SK-N-SH (cell line): ENCODE measurements around the gene TM7SF2. TPM values are rescaled to one million over a fixed set of nuclear protein-coding genes. Genes with fewer than 3 reads are reported as not detected.

ENCODE experiments used
- CTCF ChIA-PET: fragments of 300-600, 350-600 bp; formaldehyde crosslinking; extraction: SDS; loops from one replicate; lab custom pipeline; 2021; lab: Yijun Ruan, JAX
- POLR2A ChIA-PET: fragments of 350-600 bp; sonication (Branson Sonifier 250); formaldehyde crosslinking; extraction: SDS; loops from one replicate; lab custom pipeline; 2020; ENCODE audit warnings: antibody characterized with exemption, inconsistent platforms; lab: Yijun Ruan, JAX
- DNase-seq: peaks from one replicate; pipeline ENCODE4 v3.0.0; 2012
- H2AFZ ChIP-seq: fragments of 200-600 bp; sonication (generic); 2 replicates; pipeline ENCODE4 v1.8.1; 2016; ENCODE audit warnings: antibody characterized with exemption, mild to moderate bottlenecking, low read depth
- H3F3A ChIP-seq: fragments of 200-600 bp; sonication (generic); replicated peaks from 2 replicates; pipeline ENCODE3; 2016; ENCODE audit warnings: antibody characterized with exemption, mild to moderate bottlenecking; ENCODE audit not compliant: insufficient read depth
- H3K27ac ChIP-seq, 2 experiments: fragments of 200-500 bp in 1 of 2; fragments of 200-600 bp in 1 of 2; sonication (Bioruptor generic) in 1 of 2; sonication (generic), shearing (Covaris generic) in 1 of 2; 2 replicates each; pipeline versions ENCODE4 v1.5.1 to v1.6.1; 2014 to 2016; ENCODE audit warnings: low read depth in 2 of 2, inconsistent platforms in 1 of 2, low read length in 1 of 2, mild to moderate bottlenecking in 1 of 2, mixed read lengths in 1 of 2
- H3K27me3 ChIP-seq: fragments of 200-600 bp; sonication (generic), shearing (Covaris generic); 2 replicates; pipeline ENCODE4 v1.6.1; 2016; ENCODE audit warnings: mixed run types; ENCODE audit not compliant: insufficient read depth
- H3K36me3 ChIP-seq, 2 experiments: fragments of 200-500 bp in 1 of 2; fragments of 200-600 bp in 1 of 2; sonication (Bioruptor generic) in 1 of 2; sonication (generic) in 1 of 2; replicated peaks in 1 of 2; 2 replicates each; pipeline versions ENCODE3 to v1.5.1; 2014 to 2016; ENCODE audit warnings: low read length in 1 of 2, mild to moderate bottlenecking in 1 of 2; ENCODE audit not compliant: insufficient read depth in 2 of 2, control insufficient read depth in 1 of 2
- H3K4me1 ChIP-seq, 2 experiments: fragments of 200-500 bp in 1 of 2; fragments of 200-600 bp in 1 of 2; sonication (Bioruptor generic) in 1 of 2; sonication (generic), shearing (Covaris generic) in 1 of 2; 2 replicates each; pipeline versions ENCODE4 v1.5.1 to v1.6.1; 2014 to 2016; ENCODE audit warnings: low read depth in 1 of 2, low read length in 1 of 2, mixed run types in 1 of 2; ENCODE audit not compliant: insufficient read depth in 2 of 2, control insufficient read depth in 1 of 2
- H3K4me2 ChIP-seq: fragments of 200-600 bp; sonication (generic), shearing (Covaris generic); 2 replicates; pipeline ENCODE4 v1.6.1; 2017; ENCODE audit warnings: mixed run types
- H3K4me3 ChIP-seq, 2 experiments: fragments of 200-500 bp in 1 of 2; fragments of 200-600 bp in 1 of 2; sonication (Bioruptor generic) in 1 of 2; sonication (generic), shearing (Covaris generic) in 1 of 2; 2 replicates each; pipeline versions ENCODE4 v1.5.1 to v1.8.1; 2014 to 2016; ENCODE audit warnings: low read depth in 2 of 2, inconsistent platforms in 1 of 2, low read length in 1 of 2, mild to moderate bottlenecking in 1 of 2, mixed read lengths in 1 of 2, moderate library complexity in 1 of 2
- H3K79me2 ChIP-seq: fragments of 200-600 bp; sonication (generic); 2 replicates; pipeline ENCODE4 v1.8.1; 2017; ENCODE audit warnings: mild to moderate bottlenecking; ENCODE audit not compliant: insufficient read depth
- H3K9ac ChIP-seq: fragments of 200-600 bp; sonication (generic); 2 replicates; pipeline ENCODE4 v1.6.1; 2017; ENCODE audit warnings: mixed run types
- H3K9me2 ChIP-seq: fragments of 200-600 bp; sonication (generic); 2 replicates; pipeline ENCODE4 v1.6.1; 2017; ENCODE audit warnings: mixed run types
- H3K9me3 ChIP-seq: fragments of 200-600 bp; sonication (generic); 2 replicates; pipeline ENCODE4 v1.6.1; 2017; ENCODE audit warnings: mixed run types, mild to moderate bottlenecking, moderate library complexity
- H4K20me1 ChIP-seq: fragments of 200-600 bp; sonication (generic); 2 replicates; pipeline ENCODE4 v1.6.1; 2017; ENCODE audit warnings: mild to moderate bottlenecking, mixed run types; ENCODE audit not compliant: insufficient read depth
- CHD2 ChIP-seq: fragments of 150-350 bp; IDR thresholded peaks from 2 replicates; pipeline ENCODE4 v1.6.1; 2018; ENCODE audit warnings: low read length; ENCODE audit not compliant: partially characterized antibody
- CTCF ChIP-seq: fragments of 200-600 bp; sonication (generic); IDR thresholded peaks from 2 replicates; pipeline ENCODE4 v1.6.1; 2017; ENCODE audit warnings: antibody characterized with exemption, mild to moderate bottlenecking, moderate library complexity
- ELF1 ChIP-seq: IDR thresholded peaks from 2 replicates; pipeline ENCODE4 v1.4.0; 2012
- EP300 ChIP-seq, 2 experiments: IDR thresholded peaks; 2 replicates each; pipeline versions ENCODE4 v1.4.0 to v1.6.1; 2012; ENCODE audit warnings: borderline replicate concordance in 1 of 2, low read depth in 1 of 2, low read length in 1 of 2
- EZH2phosphoT487 ChIP-seq: fragments of 200-600 bp; sonication (generic); IDR thresholded peaks from 2 replicates; pipeline ENCODE4 v1.6.1; 2017; ENCODE audit warnings: low read depth, mixed run types, mild to moderate bottlenecking, antibody characterized with exemption, moderate library complexity, borderline replicate concordance
- FOSL2 ChIP-seq: IDR thresholded peaks from 2 replicates; pipeline ENCODE4 v1.4.0; 2012; ENCODE audit warnings: low read depth, mild to moderate bottlenecking, moderate library complexity, borderline replicate concordance
- FOXJ3 ChIP-seq: sonication (generic); formaldehyde crosslinking; IDR thresholded peaks from 2 replicates; pipeline ENCODE4 v1.5.1; 2020; ENCODE audit warnings: mild to moderate bottlenecking, missing genetic modification reagents
- GABPA ChIP-seq: IDR thresholded peaks from 2 replicates; pipeline ENCODE4 v1.4.0; 2012; ENCODE audit warnings: low read depth, mild to moderate bottlenecking
- GATA2 ChIP-seq: sonication (generic); formaldehyde crosslinking; IDR thresholded peaks from 2 replicates; pipeline ENCODE4 v1.5.0; 2020; ENCODE audit warnings: mild to moderate bottlenecking, missing genetic modification reagents
- IRF3 ChIP-seq: fragments of 150-350 bp; IDR thresholded peaks from 2 replicates; pipeline ENCODE4 v1.6.1; 2016; ENCODE audit warnings: mild to moderate bottlenecking, low read depth, low read length
- MEF2A ChIP-seq: IDR thresholded peaks from 2 replicates; pipeline ENCODE4 v1.4.0; 2012; ENCODE audit warnings: low read depth, borderline replicate concordance
- MXI1 ChIP-seq: IDR thresholded peaks from 2 replicates; pipeline ENCODE4 v1.6.1; 2012; ENCODE audit warnings: mild to moderate bottlenecking, low read depth, low read length, improper control_type of control experiment
- NRF1 ChIP-seq: IDR thresholded peaks from 2 replicates; pipeline ENCODE4 v1.6.1; 2012; ENCODE audit warnings: low read depth, mild to moderate bottlenecking, low read length
- RAD21 ChIP-seq: IDR thresholded peaks from 2 replicates; pipeline ENCODE4 v1.6.1; 2012; ENCODE audit warnings: mild to moderate bottlenecking, low read length
- RCOR1 ChIP-seq: fragments of 150-350 bp; IDR thresholded peaks from 2 replicates; pipeline ENCODE4 v1.6.1; 2017; ENCODE audit warnings: antibody characterized with exemption, low read length
- REST ChIP-seq: IDR thresholded peaks from 2 replicates; pipeline ENCODE4 v1.6.1; 2012; ENCODE audit warnings: mild to moderate bottlenecking, low read depth, low read length, moderate library complexity
- RFX5 ChIP-seq: IDR thresholded peaks from 2 replicates; pipeline ENCODE4 v1.6.1; 2012; ENCODE audit warnings: mild to moderate bottlenecking, improper control_type of control experiment, low read length
- SIN3A ChIP-seq: IDR thresholded peaks from 2 replicates; pipeline ENCODE4 v1.6.1; 2012; ENCODE audit warnings: low read depth, mild to moderate bottlenecking, low read length, moderate library complexity, borderline replicate concordance
- SMC3 ChIP-seq: IDR thresholded peaks from 2 replicates; pipeline ENCODE4 v1.6.1; 2012; ENCODE audit warnings: low read depth, low read length, improper control_type of control experiment
- TAF1 ChIP-seq: IDR thresholded peaks from 2 replicates; pipeline ENCODE4 v1.6.1; 2012; ENCODE audit warnings: low read depth, mild to moderate bottlenecking, low read length, moderate library complexity, borderline replicate concordance
- TCF12 ChIP-seq: IDR thresholded peaks from 2 replicates; pipeline ENCODE4 v1.4.0; 2012
- TEAD4 ChIP-seq: IDR thresholded peaks from 2 replicates; pipeline ENCODE4 v1.4.0; 2012; ENCODE audit warnings: mild to moderate bottlenecking, borderline replicate concordance; ENCODE audit not compliant: insufficient read depth
- USF1 ChIP-seq: IDR thresholded peaks from 2 replicates; pipeline ENCODE4 v1.4.0; 2012; ENCODE audit warnings: low read depth, borderline replicate concordance
- USF2 ChIP-seq: fragments of 150-350 bp; IDR thresholded peaks from 2 replicates; pipeline ENCODE4 v1.6.1; 2017; ENCODE audit warnings: antibody characterized with exemption, low read length, low read depth, borderline replicate concordance
- WGBS: methylation state at CpG from one replicate; pipeline ENCODE4 v1.1.6; 2017; ENCODE audit warnings: low lambda C conversion rate; 5-methylcytosine and 5-hydroxymethylcytosine counted together
- polyA plus RNA-seq, 3 experiments: library from polyadenylated mRNA; depleted of rRNA; stranded (reverse); fragments of >200 nt; gene quantifications; 2 replicates each; pipeline ENCODE4 v1.2.3, GENCODE V29; 2012

Gene TM7SF2
- polyA plus RNA-seq, 1 of the 3 experiments (the other 2 are of a cell fraction), result 87.8 TPM

GRCh38 chr11:65134240-65134951 lies 22.7 kb downstream of the TM7SF2 start, which contains the start of gene SYVN1:
Gene SYVN1, minus strand, starts transcription at chr11:65134519. Its CDS starts 918 bp downstream, at chr11:65133601.
- peak within 1 kb of the TSS; percentile 88 to 96 for H3K4me3 ChIP-seq
- peak within 1 kb of the TSS; percentile 92 for H3K4me2 ChIP-seq
- H2AFZ ChIP-seq, result peak within 1 kb of the TSS; percentile 53
- no peaks in the 10 kb centered on the region; the same call in 1 of the 2 replicates for H4K20me1 ChIP-seq
- peaks cover 28% of the 10 kb centered on the region; the same call in 1 of the 2 replicates for H3K79me2 ChIP-seq
- H3K9me2 ChIP-seq, result no peaks in the 10 kb centered on the region
- peak within 1 kb of the TSS; percentile 95 to 99 for H3K27ac ChIP-seq
- ChIA-PET POLR2A (interaction anchor here (0.6 to 2.9 kb wide), 15 partner anchors 8 to 607 kb away, joined by 3 to 25 read pairs (median 4); partner anchors contain the start of genes CAPN1, FAU, MALAT1 and MRPL49), CTCF (interaction anchor here (0.6 to 4.2 kb wide), 12 partner anchors 13 to 486 kb away, joined by 3 to 27 read pairs (median 5); partner anchors contain the start of genes CAPN1, FAU, MRPL49 and POLA2)
- DNase-seq, result peak; percentile 97
- peaks cover 16 to 30% of the 10 kb centered on the region in 2 experiments for H3K36me3 ChIP-seq
- H3K4me1 ChIP-seq, result peaks cover 0 to 28% of the 10 kb centered on the region in 2 experiments; a peak in 2 of 4 replicates
- H3K27me3 ChIP-seq, result no peaks in the 10 kb centered on the region
- WGBS, result 1% methylated on average over 18 of the region's 60 CpGs
- H3K9me3 ChIP-seq, result no peaks in the 10 kb centered on the region
- no peaks in the 10 kb centered on the region for H3F3A ChIP-seq
- H3K9ac ChIP-seq, result peak within 1 kb of the TSS; percentile 95
- TF ChIP-seq NRF1, result no peak
- TF ChIP-seq TAF1, result no peak
- TF ChIP-seq CHD2, result no peak
- TF ChIP-seq MXI1, result peak; percentile 91
- no peak for TF ChIP-seq GATA2 (CRISPR knock-in tag)
- TF ChIP-seq SIN3A, result peak; percentile 77
- TF ChIP-seq MEF2A, result no peak
- no peak for TF ChIP-seq USF1
- no peak for TF ChIP-seq TEAD4
- TF ChIP-seq TCF12, result 0 out of 2 replicates have a peak, but pooled peaks have one; percentile 23
- TF ChIP-seq IRF3, result no peak
- peak; percentile 94 for TF ChIP-seq GABPA
- TF ChIP-seq CTCF, result no peak
- no peak for TF ChIP-seq EZH2phosphoT487
- no peak for TF ChIP-seq RAD21
- 0 out of 4 replicates have a peak, but pooled peaks of 1 of the 2 experiments have one; percentile 5 for TF ChIP-seq EP300 (IDR thresholded peaks at IDR 0.05; ENCODE audit: borderline replicate concordance in 1 of 2, low read depth in 1 of 2, low read length in 1 of 2)
- no peak for TF ChIP-seq REST
- TF ChIP-seq USF2, result no peak
- no peak for TF ChIP-seq ELF1
- TF ChIP-seq RCOR1, result no peak
- 0 out of 2 replicates have a peak, but pooled peaks have one; percentile 30 for TF ChIP-seq FOXJ3 (CRISPR knock-in tag)
- no peak for TF ChIP-seq FOSL2
- no peak for TF ChIP-seq SMC3
- no peak for TF ChIP-seq RFX5
